Activated naive CD8-positive, alpha-beta T cell treated with anti-CD3 and anti-CD28 coated beads, Interleukin-2, amount 50 U/mL, for 24 hours (primary cell): ENCODE results near the gene PBX2.

Source experiments
- ATAC-seq: fragments of 150-1000 bp; cut with Tn5 transposase; one replicate; pipeline ENCODE4 v1.10.0; 2021
- DNase-seq: peaks from one replicate; pipeline ENCODE4 v3.0.0; 2021
- H3K27ac Mint-ChIP-seq: one replicate; pipeline ENCODE4 v1.8.0; 2021; ENCODE audit warnings: mild to moderate bottlenecking, mixed read lengths
- H3K27me3 Mint-ChIP-seq: one replicate; pipeline ENCODE4 v1.8.0; 2021; ENCODE audit warnings: mixed read lengths
- H3K36me3 Mint-ChIP-seq: one replicate; pipeline ENCODE4 v1.8.0; 2021; ENCODE audit warnings: low read depth, mixed read lengths
- H3K4me1 Mint-ChIP-seq: one replicate; pipeline ENCODE4 v1.8.0; 2021; ENCODE audit warnings: mixed read lengths
- H3K4me3 Mint-ChIP-seq: one replicate; pipeline ENCODE4 v1.8.0; 2021; ENCODE audit warnings: mild to moderate bottlenecking, moderate library complexity, mixed read lengths
- H3K9me3 Mint-ChIP-seq: one replicate; pipeline ENCODE4 v1.8.0; 2021; ENCODE audit warnings: mixed read lengths

PBX2 gene, protein sequence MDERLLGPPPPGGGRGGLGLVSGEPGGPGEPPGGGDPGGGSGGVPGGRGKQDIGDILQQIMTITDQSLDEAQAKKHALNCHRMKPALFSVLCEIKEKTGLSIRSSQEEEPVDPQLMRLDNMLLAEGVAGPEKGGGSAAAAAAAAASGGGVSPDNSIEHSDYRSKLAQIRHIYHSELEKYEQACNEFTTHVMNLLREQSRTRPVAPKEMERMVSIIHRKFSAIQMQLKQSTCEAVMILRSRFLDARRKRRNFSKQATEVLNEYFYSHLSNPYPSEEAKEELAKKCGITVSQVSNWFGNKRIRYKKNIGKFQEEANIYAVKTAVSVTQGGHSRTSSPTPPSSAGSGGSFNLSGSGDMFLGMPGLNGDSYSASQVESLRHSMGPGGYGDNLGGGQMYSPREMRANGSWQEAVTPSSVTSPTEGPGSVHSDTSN

DNA sequence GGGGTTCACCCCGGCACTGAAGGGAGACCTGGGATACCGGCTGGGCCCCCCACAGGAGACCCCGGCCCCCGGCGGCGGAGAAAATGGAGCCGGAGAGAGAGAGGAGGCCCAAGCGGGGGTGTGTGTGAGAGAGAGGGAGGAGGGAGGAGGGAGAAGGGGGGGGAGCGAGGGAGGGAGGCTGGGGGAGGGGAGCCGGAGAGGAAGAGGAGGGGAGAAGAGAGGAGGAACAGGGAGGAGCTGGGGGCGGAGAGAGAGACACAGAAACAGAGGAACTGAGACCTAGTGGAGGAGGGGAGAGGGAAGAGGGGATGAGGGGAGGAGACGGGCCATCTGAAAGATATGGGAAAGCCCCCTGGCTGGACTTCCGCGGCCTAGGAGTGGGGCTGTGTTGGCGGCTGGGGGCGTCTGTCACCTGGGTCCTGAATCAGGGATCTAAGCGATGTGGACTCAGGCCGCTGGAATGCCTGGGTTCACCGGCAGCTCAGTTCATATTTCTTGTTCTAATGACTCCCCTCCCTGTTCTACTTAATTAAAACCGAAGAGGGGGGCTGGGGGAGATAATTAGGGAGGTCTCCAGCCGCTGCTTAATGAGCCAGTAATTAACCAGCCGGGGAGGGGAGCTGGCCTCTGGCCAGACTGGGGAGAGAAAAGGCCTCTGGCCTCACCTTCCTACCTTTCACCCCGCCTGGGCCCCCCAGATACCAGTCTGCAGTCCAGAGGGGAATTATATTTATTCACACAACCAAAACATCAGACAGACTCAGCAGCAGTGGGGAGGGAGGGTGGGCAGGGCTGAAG is at the start of gene PBX2:
Gene PBX2 (minus strand): TSS at position 149 of the 798 bp plus-strand sequence. CDS start 287 bp downstream, outside the sequence.
- Mint-ChIP-seq H3K36me3 (peaks cover 29% of the 10 kb centered on the region), H3K9me3 (no peaks in the 10 kb centered on the region), H3K27me3 (no peaks in the 10 kb centered on the region), H3K4me1 (peaks cover 77% of the 10 kb centered on the region), H3K27ac (peak within 1 kb of the TSS; percentile 94), H3K4me3 (peak within 1 kb of the TSS; percentile 88)
- DNase-seq (peak; percentile 87), ATAC-seq (peak; percentile 56)

DNA sequence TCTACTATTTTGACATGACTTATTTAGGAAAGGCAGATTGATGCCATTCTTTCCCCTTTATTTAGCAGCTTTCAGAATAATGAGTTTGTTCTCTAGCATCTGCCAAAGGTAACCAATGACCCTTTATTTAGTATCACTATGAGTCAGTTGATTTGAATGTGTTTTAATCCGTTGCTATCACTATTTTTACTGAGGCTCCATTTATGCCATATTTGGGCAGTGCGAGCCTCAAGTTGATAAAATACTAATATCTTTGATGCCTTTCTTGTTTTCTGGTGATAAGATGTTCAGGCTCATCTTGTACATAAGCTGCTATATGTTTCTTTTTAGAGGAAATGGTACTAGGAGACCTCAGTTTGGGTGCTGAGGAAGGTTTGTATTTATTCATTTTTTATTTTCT is 49.5 kb upstream of the PBX2 start:
- Mint-ChIP-seq H3K36me3 (no peaks in the 10 kb centered on the region), H3K9me3 (no peaks in the 10 kb centered on the region)
- no peak for ATAC-seq

DNA sequence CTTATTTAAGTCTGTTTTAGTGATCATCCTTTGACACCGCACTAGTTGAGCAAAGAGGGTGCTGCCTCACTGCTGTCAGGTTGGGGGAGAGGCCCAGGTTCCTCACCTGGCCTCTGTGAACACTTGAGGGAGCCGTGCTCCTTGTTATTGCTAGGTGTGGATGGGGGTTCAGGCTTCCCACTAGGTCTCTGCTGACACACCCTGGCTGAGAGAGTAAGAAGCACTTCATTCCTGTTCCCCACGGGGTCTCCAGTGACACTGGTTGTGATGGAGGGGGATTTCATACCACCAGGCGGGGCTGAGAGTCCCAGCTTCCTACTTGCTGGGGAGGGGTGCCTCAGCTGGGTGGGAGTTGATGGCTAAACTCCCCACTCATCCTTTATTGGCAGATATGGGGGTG is 44.9 kb upstream of the PBX2 start:
- H3K27me3 Mint-ChIP-seq: peaks cover 2% of the 10 kb centered on the region
- no peak for DNase-seq
- no peak for ATAC-seq
- no peaks in the 10 kb centered on the region for H3K9me3 Mint-ChIP-seq
- no peak overlapping the region for H3K4me3 Mint-ChIP-seq
- H3K36me3 Mint-ChIP-seq: no peaks in the 10 kb centered on the region
- H3K4me1 Mint-ChIP-seq: peaks cover 5% of the 10 kb centered on the region
- no peak overlapping the region for H3K27ac Mint-ChIP-seq

More for the DNA sequence above, 49.5 kb upstream of the PBX2 start:
- Mint-ChIP-seq H3K27ac (no peak overlapping the region), H3K4me1 (peaks cover 26% of the 10 kb centered on the region), H3K27me3 (peaks cover 2% of the 10 kb centered on the region), H3K4me3 (no peak overlapping the region)
- no peak for DNase-seq

DNA sequence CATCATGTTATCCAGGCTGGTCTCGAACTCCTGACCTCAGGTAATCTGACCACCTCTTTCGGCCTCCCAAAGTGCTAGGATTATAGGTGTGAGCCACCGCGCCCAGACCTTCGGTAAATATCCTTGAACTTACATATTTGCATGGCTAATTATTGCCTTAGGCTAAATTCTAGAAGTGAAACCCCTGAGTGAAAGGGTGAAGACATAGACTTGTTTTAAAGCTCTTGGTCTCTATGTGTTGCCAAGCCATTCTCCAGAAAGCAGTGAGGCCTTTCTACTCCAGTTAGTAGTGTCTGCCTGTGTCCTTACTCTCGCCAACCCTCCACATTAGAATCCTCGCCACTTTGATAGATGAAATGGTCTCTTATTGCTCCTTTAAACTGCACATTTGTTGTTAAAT is 36.4 kb upstream of the PBX2 start:
- no peak for ATAC-seq
- no peak overlapping the region for H3K4me3 Mint-ChIP-seq

DNA sequence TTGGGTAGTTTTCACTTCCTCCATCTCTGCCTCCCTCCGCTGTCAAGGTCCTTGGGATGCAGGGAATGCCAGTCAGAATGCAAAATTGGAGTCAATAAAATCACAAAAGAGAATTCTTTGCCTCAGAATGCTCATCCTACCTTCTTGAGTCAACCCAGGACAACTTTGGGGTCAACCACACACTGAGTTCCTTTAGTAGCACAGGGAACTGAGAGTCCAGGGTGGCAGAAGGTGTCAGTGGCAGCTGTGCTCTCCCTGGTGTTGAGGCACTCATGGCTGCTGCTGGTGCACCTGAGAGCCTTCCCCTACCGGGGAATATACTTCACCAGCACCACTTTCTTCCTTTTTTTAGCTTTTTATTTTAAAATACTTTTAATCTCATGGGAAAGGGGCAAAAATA is 34.7 kb upstream of the PBX2 start:
- H3K27ac Mint-ChIP-seq: no peak overlapping the region
- peaks cover 20% of the 10 kb centered on the region for H3K4me1 Mint-ChIP-seq
- no peaks in the 10 kb centered on the region for H3K36me3 Mint-ChIP-seq
- H3K9me3 Mint-ChIP-seq: no peaks in the 10 kb centered on the region
- DNase-seq (no peak), ATAC-seq (no peak)
- H3K4me3 Mint-ChIP-seq: no peak overlapping the region
- no peaks in the 10 kb centered on the region for H3K27me3 Mint-ChIP-seq

More for the DNA sequence above, 36.4 kb upstream of the PBX2 start:
- DNase-seq: no peak
- H3K36me3 Mint-ChIP-seq: no peaks in the 10 kb centered on the region
- no peaks in the 10 kb centered on the region for H3K27me3 Mint-ChIP-seq
- H3K27ac Mint-ChIP-seq: no peak overlapping the region
- H3K4me1 Mint-ChIP-seq: peaks cover 20% of the 10 kb centered on the region
- H3K9me3 Mint-ChIP-seq: no peaks in the 10 kb centered on the region

DNA sequence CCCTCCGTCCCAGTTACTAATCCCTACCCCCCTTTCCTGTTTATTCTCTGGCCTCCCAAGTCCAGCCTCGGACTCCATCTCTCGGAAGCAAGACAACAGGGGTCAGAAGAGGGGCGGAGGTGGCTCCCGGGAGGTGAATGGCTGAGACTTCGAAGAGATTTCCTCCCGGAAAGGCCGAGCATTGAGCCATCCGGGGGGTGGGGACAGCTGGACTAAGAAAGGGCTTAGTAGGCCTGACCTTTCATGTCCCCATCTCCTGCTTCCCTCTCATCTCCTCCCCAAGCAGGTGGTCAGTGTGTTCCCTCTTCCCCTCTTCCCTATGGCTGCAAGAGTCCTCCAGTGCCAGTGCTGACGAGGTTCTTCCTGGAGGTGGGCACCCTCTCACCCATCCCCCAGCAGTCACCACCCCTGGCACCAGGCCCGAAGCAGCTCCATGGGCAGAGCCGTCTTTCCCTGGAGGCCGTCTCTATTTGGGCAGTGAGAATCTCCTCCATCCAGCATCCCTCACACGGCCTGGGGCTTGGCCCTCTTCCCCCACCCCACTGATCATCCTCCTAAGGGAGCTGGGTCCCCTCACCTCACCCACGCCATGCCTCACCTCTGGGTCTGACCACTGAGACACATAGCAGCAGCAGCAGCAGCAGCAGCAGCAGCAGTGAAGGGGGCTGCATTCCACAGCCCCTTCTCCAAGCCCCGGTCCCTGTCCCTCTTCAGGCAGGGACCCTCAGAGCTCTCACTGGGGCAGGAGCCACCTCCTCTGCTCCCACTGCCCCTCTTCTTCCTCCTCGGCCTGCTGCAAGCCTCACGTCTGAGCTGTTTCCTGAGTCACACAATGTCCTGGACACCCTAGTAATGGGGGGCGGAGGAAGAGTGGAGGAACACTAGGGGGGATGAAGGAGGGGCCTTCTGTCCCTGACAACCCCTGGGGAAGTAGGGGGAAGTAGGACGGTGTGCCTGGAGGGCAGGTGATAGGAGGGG is 33.5 kb upstream of the PBX2 start, which contains the start of gene NOTCH4:
Gene NOTCH4 (minus strand): TSS at position 810 of the 978 bp plus-strand sequence. CDS start 139 bp downstream, at position 671.
- no peaks in the 10 kb centered on the region for H3K36me3 Mint-ChIP-seq
- peaks cover under 1% of the 10 kb centered on the region for H3K27me3 Mint-ChIP-seq
- no peak within 1 kb of the TSS for H3K27ac Mint-ChIP-seq
- H3K9me3 Mint-ChIP-seq: no peaks in the 10 kb centered on the region
- DNase-seq: no peak
- H3K4me3 Mint-ChIP-seq: no peak within 1 kb of the TSS
- peaks cover 20% of the 10 kb centered on the region for H3K4me1 Mint-ChIP-seq
- ATAC-seq: no peak

DNA sequence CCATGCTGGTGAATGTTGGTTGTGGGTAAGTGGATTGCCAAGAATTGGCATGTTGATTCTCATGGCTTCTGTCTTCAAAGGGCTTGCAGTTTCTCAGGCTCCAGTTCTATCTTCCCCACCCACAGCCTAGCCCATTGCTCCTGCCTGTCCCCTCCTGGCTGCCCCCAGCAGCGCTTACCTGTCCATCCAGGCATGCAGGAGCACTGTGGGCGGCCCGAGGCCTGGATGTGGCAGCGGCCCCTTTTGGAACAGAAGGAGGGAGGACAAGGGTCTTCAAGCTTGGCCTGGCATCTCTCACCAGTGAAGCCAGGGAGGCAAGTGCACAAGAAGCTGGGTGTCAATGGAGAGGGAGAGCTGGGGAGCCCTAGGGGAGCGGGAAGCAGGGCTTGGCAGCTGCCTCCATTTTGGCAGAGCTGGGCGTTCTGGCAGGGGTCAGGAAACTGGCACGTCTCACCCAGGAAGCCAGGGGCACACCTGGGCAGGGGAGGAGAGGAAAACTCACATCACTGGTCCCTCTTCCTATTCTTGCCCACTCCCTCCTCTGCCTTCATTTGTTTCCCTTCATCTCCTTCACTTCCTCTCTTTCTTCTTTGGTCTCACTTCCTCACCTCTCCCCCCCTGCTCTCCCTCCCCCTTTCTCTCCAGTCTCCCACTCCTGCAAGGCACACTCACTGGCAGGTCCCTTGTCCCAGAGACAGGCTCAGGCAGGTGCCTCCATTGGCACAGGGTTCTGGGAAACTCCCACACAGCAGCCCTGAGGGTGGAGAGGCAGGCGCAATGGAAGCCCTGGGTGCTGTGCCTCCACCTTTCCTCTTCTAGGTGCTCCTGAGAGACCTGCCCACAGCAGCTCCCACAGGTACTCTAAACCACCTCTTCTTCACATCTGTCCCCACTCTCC is 32.6 kb upstream of the PBX2 start:
- H3K4me1 Mint-ChIP-seq: peaks cover 20% of the 10 kb centered on the region
- H3K36me3 Mint-ChIP-seq: no peaks in the 10 kb centered on the region
- H3K27me3 Mint-ChIP-seq: peaks cover 2% of the 10 kb centered on the region
- no peak overlapping the region for H3K27ac Mint-ChIP-seq
- no peak for ATAC-seq
- no peak overlapping the region for H3K4me3 Mint-ChIP-seq
- no peak for DNase-seq
- no peaks in the 10 kb centered on the region for H3K9me3 Mint-ChIP-seq

DNA sequence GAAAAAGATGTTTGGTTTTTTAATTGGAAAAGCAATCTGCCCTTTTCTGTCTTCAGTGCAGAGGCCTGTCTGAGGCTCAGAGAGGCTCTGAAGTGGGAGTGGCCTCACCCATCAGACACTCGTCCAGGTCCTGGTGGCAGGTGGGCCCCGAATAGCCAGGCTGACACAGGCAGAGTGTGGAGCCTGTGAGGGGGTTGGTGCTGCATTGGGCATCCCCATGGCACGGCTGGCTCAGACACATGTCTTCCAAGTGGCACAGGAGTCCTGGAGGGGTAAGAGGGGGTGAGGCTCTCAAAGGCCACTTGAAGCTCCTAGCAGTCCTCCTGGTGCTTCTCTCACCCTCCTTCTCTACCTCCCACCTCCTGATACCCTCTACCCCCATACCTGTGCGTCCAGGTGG is 30.0 kb upstream of the PBX2 start:
- Mint-ChIP-seq H3K9me3 (no peaks in the 10 kb centered on the region), H3K36me3 (no peaks in the 10 kb centered on the region), H3K4me1 (peaks cover 16% of the 10 kb centered on the region), H3K4me3 (no peak overlapping the region), H3K27me3 (peaks cover 2% of the 10 kb centered on the region), H3K27ac (no peak overlapping the region)
- DNase-seq (no peak), ATAC-seq (no peak)

DNA sequence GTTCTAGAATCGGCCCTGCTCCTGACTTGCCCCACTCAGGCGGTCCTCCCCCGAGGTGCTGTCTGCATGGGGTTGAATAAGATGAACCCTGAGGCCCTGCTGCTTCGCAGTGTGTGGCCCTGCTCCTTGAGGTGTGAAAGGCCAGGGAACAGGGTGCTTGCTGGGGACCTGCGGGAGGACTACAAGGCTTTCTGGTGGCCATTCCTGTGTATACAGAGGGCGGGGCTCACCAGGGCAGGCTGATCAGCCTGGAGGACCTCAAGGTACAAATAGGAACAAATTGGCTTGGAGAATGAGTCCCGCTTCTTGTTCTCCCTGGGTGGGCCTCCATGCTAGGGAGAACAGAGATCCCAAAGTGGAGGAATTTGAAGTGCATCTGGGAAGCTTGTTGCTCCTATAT is 28.2 kb upstream of the PBX2 start:
- DNase-seq: no peak
- no peaks in the 10 kb centered on the region for H3K36me3 Mint-ChIP-seq
- H3K9me3 Mint-ChIP-seq: no peaks in the 10 kb centered on the region
- ATAC-seq: no peak
- H3K4me3 Mint-ChIP-seq: no peak overlapping the region
- H3K27me3 Mint-ChIP-seq: peaks cover 2% of the 10 kb centered on the region
- H3K4me1 Mint-ChIP-seq: peaks cover 6% of the 10 kb centered on the region
- no peak overlapping the region for H3K27ac Mint-ChIP-seq

DNA sequence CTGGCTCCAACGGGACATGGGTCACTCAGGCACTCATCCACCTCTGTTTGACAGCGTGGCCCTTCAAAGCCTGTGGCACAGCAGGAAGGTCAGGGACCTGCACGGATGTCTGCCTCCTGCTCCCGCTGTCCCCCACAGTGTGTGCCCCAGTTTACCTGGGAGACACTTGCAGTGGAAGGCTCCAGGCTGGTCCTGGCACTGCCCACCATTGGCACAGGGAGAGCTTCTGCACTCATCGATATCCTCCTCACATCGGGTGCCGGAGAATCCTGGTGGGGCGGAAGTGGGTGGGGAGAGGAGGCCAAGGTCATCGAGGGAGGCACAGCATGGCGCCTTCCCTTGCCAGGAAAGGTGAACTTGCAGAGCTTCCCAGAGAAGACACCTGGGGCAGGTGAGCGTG is 27.0 kb upstream of the PBX2 start:
- no peak overlapping the region for H3K27ac Mint-ChIP-seq
- no peaks in the 10 kb centered on the region for H3K36me3 Mint-ChIP-seq
- H3K4me1 Mint-ChIP-seq: no peaks in the 10 kb centered on the region
- H3K27me3 Mint-ChIP-seq: peaks cover 2% of the 10 kb centered on the region
- ATAC-seq: no peak
- H3K4me3 Mint-ChIP-seq: no peak overlapping the region
- no peak for DNase-seq
- H3K9me3 Mint-ChIP-seq: no peaks in the 10 kb centered on the region

DNA sequence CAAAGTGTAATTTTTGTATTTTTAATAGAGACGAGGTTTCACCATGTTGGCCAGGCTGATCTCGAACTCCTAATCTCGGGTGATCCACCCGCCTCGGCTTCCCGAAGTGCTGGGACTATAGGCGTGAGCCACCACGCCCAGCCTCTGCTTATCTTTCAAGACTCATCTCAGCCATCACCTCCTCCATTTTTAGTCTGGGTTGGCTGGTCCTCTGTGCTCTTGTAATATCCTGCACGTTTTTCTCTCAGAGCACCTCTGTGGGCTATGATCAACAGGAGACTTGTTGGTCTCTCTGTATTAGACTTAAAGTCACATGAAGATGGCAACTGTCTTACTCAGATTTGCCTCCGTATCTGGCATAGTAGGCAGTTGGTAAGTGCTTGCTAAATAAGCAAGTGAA is 26.3 kb upstream of the PBX2 start:
- no peaks in the 10 kb centered on the region for H3K4me1 Mint-ChIP-seq
- no peak for DNase-seq
- H3K27ac Mint-ChIP-seq: no peak overlapping the region
- ATAC-seq: no peak
- no peak overlapping the region for H3K4me3 Mint-ChIP-seq
- no peaks in the 10 kb centered on the region for H3K36me3 Mint-ChIP-seq
- peaks cover 2% of the 10 kb centered on the region for H3K27me3 Mint-ChIP-seq
- no peaks in the 10 kb centered on the region for H3K9me3 Mint-ChIP-seq

DNA sequence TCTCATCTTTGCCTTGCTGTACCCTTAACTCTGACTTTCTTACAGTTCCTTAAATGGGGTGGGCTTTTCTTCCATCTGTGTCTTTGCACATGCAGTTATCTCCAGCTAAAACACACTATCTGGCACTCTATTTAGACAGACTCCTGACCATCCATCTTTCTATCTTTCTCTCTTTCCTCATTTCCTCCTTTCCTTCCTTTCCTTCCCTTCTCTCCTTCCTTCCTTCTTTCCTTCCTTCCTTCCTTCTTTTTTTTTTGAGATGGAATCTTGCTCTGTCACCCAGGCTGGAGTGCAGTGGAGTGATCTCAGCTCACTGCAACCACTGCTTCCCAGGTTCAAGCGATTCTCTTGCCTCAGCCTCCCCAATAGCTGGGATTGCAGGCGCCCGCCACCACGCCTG is 25.6 kb upstream of the PBX2 start:
- H3K36me3 Mint-ChIP-seq: no peaks in the 10 kb centered on the region
- no peak for DNase-seq
- peaks cover 2% of the 10 kb centered on the region for H3K27me3 Mint-ChIP-seq
- ATAC-seq: no peak
- no peaks in the 10 kb centered on the region for H3K4me1 Mint-ChIP-seq
- no peaks in the 10 kb centered on the region for H3K9me3 Mint-ChIP-seq
- H3K4me3 Mint-ChIP-seq: no peak overlapping the region
- H3K27ac Mint-ChIP-seq: no peak overlapping the region

DNA sequence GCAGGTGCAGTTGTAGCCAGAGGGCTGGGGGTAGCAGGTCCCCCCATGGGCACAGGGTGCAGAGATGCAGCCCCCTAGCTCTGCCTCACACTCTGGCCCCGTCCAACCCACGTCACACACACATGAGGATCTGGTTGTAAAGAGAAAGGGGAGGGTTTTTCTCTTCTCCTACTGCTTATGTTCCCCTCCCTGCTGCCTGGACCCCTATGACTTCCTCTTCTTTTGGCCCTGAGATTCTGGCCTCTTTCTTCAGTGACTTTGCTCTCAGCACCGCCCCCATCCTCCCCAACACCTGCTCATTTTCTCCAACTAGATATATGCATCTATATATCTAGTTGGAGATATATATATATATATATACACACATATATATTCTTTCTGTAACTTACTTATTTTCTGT is 24.1 kb upstream of the PBX2 start:
- Mint-ChIP-seq H3K27me3 (peaks cover 2% of the 10 kb centered on the region), H3K4me1 (no peaks in the 10 kb centered on the region), H3K27ac (no peak overlapping the region), H3K36me3 (no peaks in the 10 kb centered on the region), H3K9me3 (no peaks in the 10 kb centered on the region), H3K4me3 (no peak overlapping the region)
- no peak for ATAC-seq
- DNase-seq: no peak
